ENCODE results near the gene TNRC6A. TPM values are rescaled to one million over a fixed set of nuclear protein-coding genes. Genes with fewer than 3 reads are reported as not detected.
A peak's percentile ranks its signal among the peaks of the same experiment; 100 is the strongest.

TNRC6A gene
- 10 to 100 TPM; 40.7 to 49.3 (median 41.7) TPM for total RNA-seq (2021; fragmentation: NEBNext Ultra II Directional; extraction: Animal tissue kit (Norgen Biotek cat#: 25700))
- long read RNA-seq, partial matches to known transcripts: 11 of 16 reads
- long read RNA-seq, other reads (novel, unspliced or antisense): 5 of 16 reads

GRCh38 chr16:24729243-24729950 is at the start of gene TNRC6A:
TSS of gene TNRC6A (plus strand) at chr16:24729651. CDS start at chr16:24729842, 191 bp downstream.
- Mint-ChIP-seq H3K27me3 (ENCODE audit: insufficient read depth) (no peaks in the 10 kb centered on the region), H3K36me3 (ENCODE audit: low read depth) (peaks cover 34% of the 10 kb centered on the region), H3K9me3 (no peaks in the 10 kb centered on the region), H3K4me1 (ENCODE audit: low read depth) (peaks cover 41% of the 10 kb centered on the region), H3K4me3 (peak within 1 kb of the TSS; percentile 97), H3K27ac (peak within 1 kb of the TSS; percentile 94)
- DNase-seq: peak; percentile 86
- no peak for TF ChIP-seq CTCF (IDR thresholded peaks at IDR 0.05)

- Mint-ChIP-seq H3K4me1 (ENCODE audit: low read depth) (peaks cover 31% of the 10 kb centered on the region), H3K27me3 (ENCODE audit: insufficient read depth) (peaks cover 5% of the 10 kb centered on the region), H3K27ac (no peak overlapping the region), H3K36me3 (ENCODE audit: low read depth) (no peaks in the 10 kb centered on the region), H3K4me3 (no peak overlapping the region), H3K9me3 (no peaks in the 10 kb centered on the region)
- DNase-seq: no peak
- no peak for TF ChIP-seq CTCF (IDR thresholded peaks at IDR 0.05)
These were observed 47.7 kb upstream of the TNRC6A start for GRCh38 chr16:24681793-24682192.

GRCh38 chr16:24683250-24683649 is 46.2 kb upstream of the TNRC6A start:
- H3K36me3 Mint-ChIP-seq (ENCODE audit: low read depth): no peaks in the 10 kb centered on the region
- peaks cover 7% of the 10 kb centered on the region for H3K27me3 Mint-ChIP-seq (ENCODE audit: insufficient read depth)
- no peak overlapping the region for H3K27ac Mint-ChIP-seq
- no peak overlapping the region for H3K4me3 Mint-ChIP-seq
- peaks cover 33% of the 10 kb centered on the region for H3K4me1 Mint-ChIP-seq (ENCODE audit: low read depth)
- no peak for DNase-seq
- no peaks in the 10 kb centered on the region for H3K9me3 Mint-ChIP-seq
- TF ChIP-seq CTCF (IDR thresholded peaks at IDR 0.05): no peak

GRCh38 chr16:24683847-24684493 is 45.5 kb upstream of the TNRC6A start:
- Mint-ChIP-seq H3K4me3 (no peak overlapping the region), H3K27me3 (ENCODE audit: insufficient read depth) (peaks cover 7% of the 10 kb centered on the region), H3K4me1 (ENCODE audit: low read depth) (peaks cover 35% of the 10 kb centered on the region), H3K27ac (no peak overlapping the region), H3K9me3 (no peaks in the 10 kb centered on the region), H3K36me3 (ENCODE audit: low read depth) (no peaks in the 10 kb centered on the region)
- TF ChIP-seq CTCF (IDR thresholded peaks at IDR 0.05): no peak
- no peak for DNase-seq

GRCh38 chr16:24685539-24686432 is 43.7 kb upstream of the TNRC6A start:
- H3K4me3 Mint-ChIP-seq: peak overlapping the region; percentile 73
- no peak for TF ChIP-seq CTCF (IDR thresholded peaks at IDR 0.05)
- peak; percentile 73 for DNase-seq
- peak overlapping the region; percentile 97 for H3K27ac Mint-ChIP-seq
- H3K9me3 Mint-ChIP-seq: no peaks in the 10 kb centered on the region
- H3K4me1 Mint-ChIP-seq (ENCODE audit: low read depth): peaks cover 40% of the 10 kb centered on the region
- peaks cover 6% of the 10 kb centered on the region for H3K27me3 Mint-ChIP-seq (ENCODE audit: insufficient read depth)
- H3K36me3 Mint-ChIP-seq (ENCODE audit: low read depth): no peaks in the 10 kb centered on the region

Data from HFFc6 (cell line).